ENCODE results near the gene KCNK10. TPM values are rescaled to one million over a fixed set of nuclear protein-coding genes. Genes with fewer than 3 reads are reported as not detected.

Gene KCNK10
- total and polyA plus RNA-seq, 10 donors, result 0.03 to 0.13 (median 0.08) TPM; not detected in 6

DNA sequence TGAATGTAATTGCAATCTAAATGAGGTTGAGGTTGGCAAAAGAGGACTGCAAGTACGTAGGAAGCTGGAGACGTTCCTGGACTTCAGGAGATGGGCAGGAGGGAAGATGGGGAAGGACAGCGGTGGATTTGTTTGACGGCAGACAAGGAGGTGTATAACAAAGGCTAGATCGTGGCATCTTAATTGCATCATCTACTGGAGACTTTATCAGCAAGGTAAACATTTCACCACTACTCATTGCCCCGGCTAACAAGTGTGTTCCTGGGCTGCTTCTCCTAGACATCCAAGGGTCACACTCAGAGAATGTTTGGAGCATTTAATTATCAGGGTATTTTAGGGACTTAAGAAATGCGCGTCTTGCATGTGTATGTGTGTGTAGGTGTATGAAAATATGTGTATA lies 128.5 kb downstream of the KCNK10 start:
- no peaks in the 10 kb centered on the region for H3K36me3 ChIP-seq
- TF ChIP-seq POLR2A (IDR thresholded peaks at IDR 0.05) (no peak), CTCF (IDR thresholded peaks at IDR 0.05 in 8 of 11, conservative IDR thresholded peaks at IDR 0.05 in 3 of 11) (no peak), POLR2AphosphoS5 (IDR thresholded peaks at IDR 0.05) (no peak)
- H3K4me3 ChIP-seq, result no peak overlapping the region
- no peak overlapping the region for H3K27ac ChIP-seq
- intact Hi-C loops (cut with DNase I; ENCODE audit: low total_unique reads), result no loop called here
- H3K27me3 ChIP-seq (replicated peaks in 1 of 7), result peaks cover 0 to 54% (median 0%) of the 10 kb centered on the region in 7 donors
- DNase-seq, result no peak
- peaks cover 0 to under 1% (median 0%) of the 10 kb centered on the region in 6 donors for H3K4me1 ChIP-seq
- H3K9me3 ChIP-seq, result no peaks in the 10 kb centered on the region
- 47 to 64% (median 58%) methylated on average over 8 of the region's 8 CpGs for WGBS, 5 donors

DNA sequence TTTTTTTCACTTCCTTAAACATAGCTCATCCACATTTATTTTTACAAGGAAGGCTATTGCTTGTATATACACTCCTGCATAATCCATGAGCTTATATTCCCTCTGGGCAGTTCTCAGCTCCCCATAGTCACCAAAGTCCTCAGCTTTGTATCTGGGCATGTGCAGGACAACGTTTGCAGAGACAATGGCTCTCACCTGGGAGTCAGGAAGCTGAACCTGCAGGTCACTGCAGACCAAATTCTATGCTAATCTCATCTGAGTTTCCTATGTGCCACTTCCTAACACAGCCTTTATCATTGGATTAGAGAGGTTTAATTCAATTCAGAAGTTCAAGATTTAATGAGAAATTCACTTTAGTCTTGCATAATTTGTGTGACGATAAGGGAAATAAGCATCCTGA lies 131.5 kb downstream of the KCNK10 start:
- intact Hi-C loops (cut with DNase I; ENCODE audit: low total_unique reads), result no loop called here
- Histone ChIP-seq H3K4me3 (no peak overlapping the region), H3K27ac (no peak overlapping the region), H3K27me3 (replicated peaks in 1 of 7) (peaks cover 0 to 46% (median 0%) of the 10 kb centered on the region in 7 donors), H3K9me3 (no peaks in the 10 kb centered on the region), H3K4me1 (peaks cover 0 to 9% (median 9%) of the 10 kb centered on the region in 6 donors), H3K36me3 (no peaks in the 10 kb centered on the region)
- WGBS, 5 donors, result 45 to 60% (median 49%) methylated on average over 2 of the region's 2 CpGs
- no peak for DNase-seq
- TF ChIP-seq CTCF (IDR thresholded peaks at IDR 0.05 in 8 of 11, conservative IDR thresholded peaks at IDR 0.05 in 3 of 11) (no peak), POLR2AphosphoS5 (IDR thresholded peaks at IDR 0.05) (no peak), POLR2A (IDR thresholded peaks at IDR 0.05) (no peak)

GRCh38 chr14:88189417-88190191 lies 133.5 kb downstream of the KCNK10 start:
- WGBS, 5 donors, result 40 to 53% (median 47%) methylated on average over 10 of the region's 10 CpGs
- H3K9me3 ChIP-seq, result no peaks in the 10 kb centered on the region
- no peak overlapping the region for H3K27ac ChIP-seq
- no peaks in the 10 kb centered on the region for H3K36me3 ChIP-seq
- H3K4me1 ChIP-seq, result peaks cover 0 to 9% (median 9%) of the 10 kb centered on the region in 6 donors
- no peak for DNase-seq
- peak overlapping the region in 2 of 8 donors; percentile 20 to 50 for H3K4me3 ChIP-seq
- TF ChIP-seq POLR2AphosphoS5 (IDR thresholded peaks at IDR 0.05) (no peak), CTCF (IDR thresholded peaks at IDR 0.05 in 8 of 11, conservative IDR thresholded peaks at IDR 0.05 in 3 of 11) (peak in 9 of 11 experiments; percentile 19 to 62 (median 53))
- H3K27me3 ChIP-seq (replicated peaks in 1 of 7), result peaks cover 0 to 30% (median 0%) of the 10 kb centered on the region in 7 donors
- intact Hi-C loops (cut with DNase I; ENCODE audit: low total_unique reads), result no loop called here

GRCh38 chr14:88188745-88189416 lies 134.2 kb downstream of the KCNK10 start:
- Histone ChIP-seq H3K27me3 (replicated peaks in 1 of 7) (peaks cover 0 to 24% (median 0%) of the 10 kb centered on the region in 7 donors), H3K36me3 (no peaks in the 10 kb centered on the region), H3K27ac (no peak overlapping the region), H3K4me3 (peak overlapping the region in 2 of 8 donors; percentile 20 to 50), H3K9me3 (no peaks in the 10 kb centered on the region), H3K4me1 (peaks cover 0 to 9% (median 9%) of the 10 kb centered on the region in 6 donors)
- DNase-seq, result no peak
- 14 to 22% (median 19%) methylated on average over 11 to 13 of the region's 13 CpGs for WGBS, 5 donors
- intact Hi-C loops (cut with DNase I; ENCODE audit: low total_unique reads), result no loop called here
- no peak for TF ChIP-seq CTCF (IDR thresholded peaks at IDR 0.05 in 8 of 11, conservative IDR thresholded peaks at IDR 0.05 in 3 of 11)
- TF ChIP-seq POLR2AphosphoS5 (IDR thresholded peaks at IDR 0.05), result no peak
- no peak for TF ChIP-seq POLR2A (IDR thresholded peaks at IDR 0.05)
